ENCODE results near the gene CREB1.

The CREB1 gene

GRCh38 chr2:207543272-207543671, 13.5 kb downstream of the CREB1 start:
- no peak for DNase-seq

DNA sequence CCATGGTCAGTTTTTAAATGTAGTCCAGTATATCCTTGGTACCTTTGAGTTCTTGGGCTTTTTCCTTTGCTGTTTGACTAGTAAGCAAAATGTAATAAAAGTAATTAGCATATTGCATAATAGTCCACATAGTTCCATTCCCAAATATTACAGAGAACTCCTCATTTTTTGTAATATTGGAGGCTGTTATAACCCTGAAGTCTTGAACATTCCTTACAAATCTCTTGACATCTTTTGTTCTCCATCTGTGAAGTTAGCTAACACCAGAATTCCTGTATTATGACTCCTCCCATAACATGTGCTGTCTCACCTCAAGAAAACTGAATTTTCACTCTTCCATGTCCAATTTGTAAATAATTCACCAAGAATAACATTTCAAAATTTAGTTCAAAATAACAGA, 17.1 kb downstream of the CREB1 start:
- DNase-seq = no peak

DNA sequence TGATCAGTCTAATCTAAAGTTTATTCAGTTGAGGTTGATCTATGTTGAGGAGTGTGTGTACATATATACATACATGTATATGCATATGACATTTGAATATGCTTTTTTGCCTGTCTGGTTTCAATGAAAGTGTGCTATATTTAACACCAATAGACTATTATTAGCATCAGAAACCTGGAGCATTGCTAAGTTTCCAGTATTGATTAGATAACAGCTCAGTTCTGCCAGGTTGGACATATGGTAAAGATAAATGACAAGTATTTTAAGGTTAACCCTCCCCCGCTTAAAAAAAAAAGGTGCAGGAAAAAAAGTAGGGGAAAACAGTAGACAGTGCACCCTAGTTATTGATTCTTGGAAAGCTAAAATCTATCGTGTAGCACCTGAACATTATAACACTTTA, 19.4 kb downstream of the CREB1 start:
- DNase-seq = no peak

DNA sequence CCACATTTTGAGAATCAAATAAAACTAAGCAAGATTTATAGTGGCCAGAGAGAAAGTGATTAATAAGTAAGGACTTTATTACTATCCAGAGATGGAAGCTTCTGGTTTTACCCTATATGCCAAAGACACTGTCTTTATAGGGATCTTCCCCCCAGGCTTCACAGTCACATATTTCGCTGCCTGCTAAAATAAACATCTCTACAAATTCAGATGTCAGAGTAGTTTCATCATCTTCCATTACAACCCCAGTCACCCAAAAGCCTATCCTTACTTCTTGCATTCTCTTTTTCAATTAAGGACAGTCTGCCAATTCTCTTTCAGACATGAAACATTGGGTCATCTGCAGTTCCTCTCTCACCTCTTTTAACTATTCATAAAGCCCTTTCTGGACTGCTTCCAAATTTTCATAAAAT, 28.3 kb downstream of the CREB1 start:
- DNase-seq = no peak

DNA sequence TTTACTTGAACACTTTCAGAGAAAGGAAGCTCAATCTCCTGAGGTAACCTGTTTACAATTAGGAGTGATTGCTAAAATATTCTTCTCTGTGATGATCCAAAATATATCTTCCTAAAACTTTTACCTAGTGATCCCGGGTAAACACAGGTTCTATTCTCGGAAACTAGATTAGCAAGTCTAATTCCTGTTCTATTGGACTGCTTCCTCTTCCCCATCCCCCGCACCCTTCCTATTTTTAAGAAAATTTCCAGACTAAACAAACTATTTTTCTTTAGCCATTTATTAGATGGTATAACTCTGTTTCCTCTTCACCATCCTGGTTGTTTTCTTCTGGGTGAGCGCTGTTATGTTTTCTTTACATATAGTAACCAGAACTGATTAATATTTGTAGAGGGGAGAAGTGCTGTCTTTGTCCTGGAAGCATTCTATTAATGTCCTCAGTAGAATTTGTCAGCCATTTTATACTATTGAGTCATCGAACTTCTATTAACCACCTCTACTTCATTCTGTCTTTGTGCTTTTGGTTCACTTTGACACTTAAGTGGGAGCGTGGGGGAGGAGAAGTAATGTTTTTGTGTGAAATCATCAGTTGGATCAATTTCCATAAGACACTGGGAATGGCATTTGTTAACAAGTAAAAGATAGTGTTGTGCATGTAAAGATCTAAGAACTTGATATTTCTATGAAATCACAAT, 31.8 kb downstream of the CREB1 start:
- DNase-seq = no peak

DNA sequence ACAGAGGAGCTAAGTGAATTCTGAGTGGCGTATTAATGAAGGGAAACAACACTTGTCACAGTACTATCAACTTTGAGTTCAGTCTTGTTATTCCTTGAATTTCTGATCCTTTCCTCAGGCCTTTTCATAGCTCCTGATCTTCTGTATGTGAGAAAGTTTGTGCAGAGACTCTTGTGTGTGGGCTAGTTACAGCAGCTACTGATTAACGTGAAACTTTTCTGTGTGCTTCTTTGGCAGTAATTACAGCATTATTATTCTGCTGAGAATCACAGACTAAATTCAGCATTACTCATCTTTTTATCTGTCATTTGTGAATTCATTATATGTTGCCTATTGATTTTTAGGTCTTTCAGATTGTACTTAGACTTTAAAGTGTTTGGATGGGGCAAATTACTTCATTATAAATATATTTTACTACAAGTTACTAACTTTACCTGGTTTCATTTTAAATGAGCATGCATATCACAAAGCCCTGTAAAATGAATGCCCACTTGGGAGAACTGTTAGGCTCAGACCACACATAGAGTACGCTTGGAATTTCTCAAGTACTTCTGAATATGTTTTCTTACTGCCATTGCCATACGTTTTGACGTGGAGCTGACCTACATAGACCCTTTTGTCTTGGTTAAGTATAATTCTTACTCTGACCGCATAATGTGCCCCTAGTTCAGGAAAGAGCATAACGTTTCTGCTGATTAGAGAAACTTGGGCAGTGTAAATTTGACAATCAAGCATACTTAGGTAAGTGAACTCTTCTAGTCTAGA, 36.2 kb downstream of the CREB1 start:
- DNase-seq = no peak

DNA sequence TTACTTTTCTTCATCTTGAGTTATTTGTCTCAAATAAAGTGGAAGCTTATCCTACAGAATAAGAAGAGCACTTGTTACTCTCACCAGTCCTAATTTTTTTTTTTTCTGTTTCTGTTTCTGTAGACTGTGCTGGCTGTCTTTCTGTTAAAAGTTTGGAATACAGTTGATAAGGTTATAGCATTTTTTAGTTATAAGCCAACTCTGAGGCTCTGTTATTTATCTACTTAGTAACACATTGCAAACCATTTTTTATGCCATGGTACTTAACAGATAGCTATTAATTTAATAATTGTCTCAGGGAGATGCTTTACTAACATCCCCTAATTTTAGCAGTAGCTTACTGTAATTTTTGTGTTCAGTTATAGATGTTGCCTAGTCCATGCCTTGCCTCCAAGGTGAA, 37.9 kb downstream of the CREB1 start:
- no peak for DNase-seq

GRCh38 chr2:207571370-207571769, 41.6 kb downstream of the CREB1 start:
- DNase-seq = no peak

DNA sequence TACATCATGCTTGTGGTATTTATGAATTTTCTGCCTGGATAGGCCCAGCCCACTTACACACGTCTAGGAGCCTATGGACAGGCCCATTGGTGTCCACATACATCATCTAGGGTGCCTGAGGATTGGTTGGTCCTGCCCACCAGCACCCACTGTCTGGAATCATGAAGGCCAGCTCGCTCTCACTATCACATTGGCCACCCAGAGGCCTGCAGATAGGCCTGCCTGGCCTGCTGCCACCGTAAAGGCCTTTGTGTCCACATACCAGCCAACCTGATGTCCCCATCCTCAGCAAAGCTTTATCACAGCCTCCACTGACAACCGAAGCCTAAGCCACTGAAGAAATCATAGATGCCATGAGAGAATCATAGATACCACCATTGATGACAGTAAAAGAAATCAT, 55.2 kb downstream of the CREB1 start:
- no peak for DNase-seq

- DNase-seq = no peak
These were observed 57.5 kb downstream of the CREB1 start for GRCh38 chr2:207587305-207587704.

GRCh38 chr2:207589143-207589542, 59.4 kb downstream of the CREB1 start:
- no peak for DNase-seq

DNA sequence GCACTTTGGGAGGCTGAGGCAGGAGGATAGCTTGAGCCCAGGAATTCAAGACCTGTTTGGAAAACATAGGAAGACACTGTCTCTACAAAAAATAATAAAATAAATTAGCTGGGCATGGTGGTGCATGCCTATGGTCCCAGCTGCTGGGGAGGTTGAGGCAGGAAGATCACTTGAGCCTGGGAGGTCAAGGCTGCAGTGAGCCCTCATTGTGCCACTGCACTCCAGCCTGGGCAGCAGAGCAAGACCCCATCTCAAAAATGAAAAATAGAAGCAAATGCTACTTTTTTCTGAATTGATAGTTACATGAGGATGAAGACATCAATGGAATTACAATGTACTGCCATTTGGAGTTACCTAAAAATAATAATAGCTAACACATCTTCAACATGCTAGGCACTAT, 63.5 kb downstream of the CREB1 start:
- DNase-seq = no peak

- no peak for DNase-seq
These were observed 64.5 kb downstream of the CREB1 start for GRCh38 chr2:207594264-207594663.

GRCh38 chr2:207594731-207595130, 65.0 kb downstream of the CREB1 start:
- no peak for DNase-seq

DNA sequence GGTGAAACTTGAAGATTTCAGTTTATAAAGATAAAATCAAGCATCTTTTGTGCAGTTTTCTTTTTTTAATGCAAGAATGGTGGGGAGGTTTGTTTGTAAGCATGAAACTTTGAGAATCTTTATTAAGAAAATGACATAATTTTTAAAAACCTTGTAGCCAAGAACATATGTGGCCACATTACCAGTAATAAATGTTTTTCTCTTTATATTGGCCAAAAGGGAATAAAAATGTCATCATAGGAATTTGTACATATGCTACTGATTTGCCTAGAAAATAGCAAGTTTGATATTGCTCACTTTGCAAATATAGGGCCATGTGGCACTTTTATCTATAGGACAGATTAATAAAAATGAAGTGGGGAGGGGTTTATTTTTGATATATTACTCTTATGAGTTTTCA, 69.9 kb downstream of the CREB1 start:
- no peak for DNase-seq

- DNase-seq = no peak
These were observed 70.5 kb downstream of the CREB1 start for GRCh38 chr2:207600231-207600630.

DNA sequence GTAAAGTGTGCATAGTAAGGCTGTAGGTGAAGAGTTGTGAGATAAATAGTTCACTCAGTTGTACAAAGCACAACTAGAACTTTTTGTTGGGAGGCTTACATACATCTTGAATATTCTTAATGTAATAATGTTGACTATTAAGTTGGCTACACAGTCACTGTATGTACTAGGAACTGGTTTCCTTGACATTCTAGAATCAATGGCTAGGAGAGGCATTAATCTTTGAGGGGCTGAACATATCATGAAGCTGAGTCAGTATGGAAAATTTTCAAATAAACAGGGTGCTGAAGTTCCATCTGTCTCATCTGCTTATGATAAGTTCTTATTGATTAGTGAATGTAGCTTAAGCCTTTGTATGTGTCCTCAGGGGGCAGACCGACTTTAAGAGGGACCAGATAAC, 72.0 kb downstream of the CREB1 start:
- no peak for DNase-seq

- no peak for DNase-seq
These were observed 73.7 kb downstream of the CREB1 start for GRCh38 chr2:207603486-207603885.

DNA sequence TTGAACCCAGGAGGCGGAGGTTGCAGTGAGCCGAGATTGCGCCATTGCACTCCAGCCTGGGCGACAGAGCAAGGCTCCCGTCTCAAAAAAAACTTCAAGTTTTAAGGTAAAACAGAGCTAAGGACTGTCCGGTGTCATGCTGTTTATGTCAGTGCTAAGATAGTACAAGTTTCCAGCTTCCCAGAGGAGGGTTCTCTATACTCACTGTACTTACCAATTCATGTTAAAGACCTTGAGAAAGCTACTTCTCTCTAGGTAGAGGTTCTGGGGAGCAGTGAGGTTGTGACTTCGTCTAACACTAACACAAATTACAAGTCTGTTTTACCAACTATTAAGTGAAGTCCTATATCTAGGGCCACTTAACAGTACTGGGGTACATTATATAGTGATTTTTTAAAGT, 76.6 kb downstream of the CREB1 start:
- no peak for DNase-seq

- no peak for DNase-seq
These were observed 77.1 kb downstream of the CREB1 start for GRCh38 chr2:207606829-207607228.

GRCh38 chr2:207612714-207613113, 83.0 kb downstream of the CREB1 start:
- DNase-seq = no peak

DNA sequence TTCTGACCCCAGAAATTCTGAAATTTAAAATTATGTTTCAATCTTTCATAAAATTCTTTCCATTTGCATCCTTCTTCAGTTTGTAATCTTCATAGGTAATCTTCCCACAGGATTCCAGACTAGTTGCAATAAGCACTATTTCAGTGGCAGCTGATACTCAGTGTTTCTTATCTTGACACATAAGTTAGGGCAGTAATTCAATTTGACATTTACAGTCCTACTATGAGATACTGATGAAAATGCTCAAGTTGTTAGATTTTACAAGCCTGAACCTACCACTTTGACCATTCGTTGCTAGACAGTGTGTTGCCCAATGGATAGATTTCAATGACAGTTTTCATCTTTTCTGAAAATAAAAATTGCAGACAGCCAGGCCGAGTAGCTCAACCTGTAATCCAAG, 85.1 kb downstream of the CREB1 start:
- DNase-seq = no peak

DNA sequence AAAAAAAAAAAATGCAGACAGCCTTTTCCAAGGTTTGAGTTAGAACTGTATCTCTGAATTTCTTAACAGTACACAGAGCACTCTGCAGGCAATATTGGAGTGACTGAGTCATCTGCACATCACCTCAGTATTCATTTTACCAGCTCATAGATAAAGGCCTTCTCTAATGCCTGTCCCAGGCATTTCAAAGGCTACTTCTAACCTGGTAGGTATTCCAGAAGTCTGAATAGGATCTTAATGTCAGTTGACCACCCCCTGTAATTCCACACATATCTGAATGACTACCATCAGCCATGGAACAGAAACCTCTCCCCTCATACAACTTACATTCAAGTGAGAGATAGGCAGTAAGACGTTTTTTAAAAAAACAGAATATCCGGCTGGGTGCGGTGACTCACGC, 86.4 kb downstream of the CREB1 start:
- no peak for DNase-seq

DNA sequence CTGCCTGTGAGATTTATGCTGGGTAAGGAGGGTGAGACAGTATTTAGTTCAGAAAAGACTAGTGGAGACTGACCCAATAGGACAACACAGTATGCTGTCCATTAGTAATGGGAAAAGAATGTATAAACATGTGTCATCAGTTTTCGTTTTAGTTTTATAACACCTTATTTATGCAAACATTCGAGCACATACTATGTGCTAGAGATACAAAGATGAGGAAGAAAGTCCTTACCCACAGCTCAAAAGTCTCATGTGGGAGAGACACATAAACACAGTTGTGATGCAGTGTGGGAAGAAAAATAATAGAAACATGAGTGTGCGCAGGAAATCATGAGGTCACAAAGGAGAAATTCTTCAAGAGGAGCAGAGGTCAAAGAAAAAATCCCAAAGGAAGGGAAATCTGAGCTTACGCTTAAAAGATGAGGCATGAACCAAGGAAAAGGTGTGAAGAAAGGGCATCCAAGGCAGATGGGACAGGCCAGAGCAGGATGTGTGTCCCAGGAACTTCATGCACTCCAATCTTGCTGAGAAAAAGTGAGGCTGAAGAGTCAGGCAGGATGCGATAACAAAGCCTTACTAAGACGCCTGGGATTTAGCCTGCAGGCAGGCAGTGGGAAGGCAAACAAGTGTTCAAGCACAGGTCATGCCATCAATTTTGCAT, 87.4 kb downstream of the CREB1 start:
- DNase-seq = no peak
